HCT116 (cell line): Measurements from ENCODE around the gene NCOA5. TPM values are rescaled to one million over a fixed set of nuclear protein-coding genes. Genes with fewer than 3 reads are reported as not detected.

Experiments
- ATAC-seq: fragments of 200-7000 bp; cut with Tn5 transposase; 2 replicates; pipeline ENCODE4 v1.9.1; 2020; ENCODE audit warnings: mild to moderate bottlenecking, moderate library complexity
- BruUV-seq: library from RNA; stranded (reverse); fragments of 400-500 nt; replicated peaks from 2 replicates; lab custom pipeline; 2021; lab: Mats Ljungman, UMichigan
- CTCF ChIA-PET: fragments of 300-600 bp; sonication (Branson Sonifier 250); formaldehyde crosslinking; loops from one replicate; lab custom pipeline; 2021; ENCODE audit warnings: antibody characterized with exemption; lab: Charles Lee
- POLR2A ChIA-PET: fragments of 300-600, 350-600 bp; sonication (Branson Sonifier 250); formaldehyde crosslinking; loops from one replicate; lab custom pipeline; 2021; ENCODE audit warnings: antibody characterized with exemption; lab: Charles Lee
- RAD21 ChIA-PET, 2 experiments: fragments of 300-600 bp; sonication (Branson Sonifier 250); formaldehyde crosslinking; loops; one replicate each; lab custom pipeline; 2023; ENCODE audit warnings: low total read pairs in 2 of 2; ENCODE audit not compliant: uncharacterized antibody in 2 of 2, unreplicated experiment in 2 of 2, low non-redundant PET in 1 of 2; lab: Charles Lee
- DNase-seq: peaks from one replicate; pipeline ENCODE4 v3.0.0-alpha.2; 2010; ENCODE audit warnings: low read depth, low spot score
- H2AFZ ChIP-seq: fragments of 200-600 bp; shearing (Covaris generic), sonication (generic); 2 replicates; pipeline ENCODE4 v1.6.1; 2017; ENCODE audit warnings: low read depth, mixed run types, mixed read lengths, antibody characterized with exemption, low read length; ENCODE audit not compliant: poor library complexity, severe bottlenecking
- H3K27ac ChIP-seq: 2 replicates; pipeline ENCODE4 v1.5.1; 2012; ENCODE audit warnings: low read depth, low read length
- H3K27me3 ChIP-seq: fragments of 200-600 bp; sonication (generic); 2 replicates; pipeline ENCODE4 v1.6.1; 2016; ENCODE audit warnings: mixed run types, low read length, mixed read lengths; ENCODE audit not compliant: insufficient read depth
- H3K36me3 ChIP-seq, 2 experiments: fragments of 200-500 bp in 1 of 2; fragments of 200-600 bp in 1 of 2; sonication (Bioruptor generic) in 1 of 2; sonication (generic) in 1 of 2; 2 replicates each; pipeline versions ENCODE4 v1.5.1 to v1.6.1; 2014 to 2016; ENCODE audit warnings: low read length in 2 of 2, inconsistent platforms in 1 of 2, mixed read lengths in 1 of 2, mixed run types in 1 of 2; ENCODE audit not compliant: insufficient read depth in 2 of 2, control insufficient read depth in 1 of 2
- H3K4me1 ChIP-seq, 2 experiments: fragments of 200-600 bp in 1 of 2; sonication (generic) in 1 of 2; 2 replicates each; pipeline versions ENCODE4 v1.5.1 to v1.6.1; 2012 to 2017; ENCODE audit warnings: low read length in 2 of 2, inconsistent platforms in 1 of 2, mild to moderate bottlenecking in 1 of 2, mixed read lengths in 1 of 2, mixed run types in 1 of 2, moderate library complexity in 1 of 2; ENCODE audit not compliant: insufficient read depth in 2 of 2, control insufficient read depth in 1 of 2
- H3K4me2 ChIP-seq: fragments of 200-600 bp; sonication (generic); 2 replicates; pipeline ENCODE4 v1.6.1; 2017; ENCODE audit warnings: mixed run types, low read length, mixed read lengths
- H3K4me3 ChIP-seq, 2 experiments: fragments of 200-600 bp in 1 of 2; sonication (generic) in 1 of 2; replicated peaks in 1 of 2; 2 replicates each; pipeline ENCODE4 v1.5.1; 2011 to 2016; ENCODE audit warnings: low read length in 2 of 2, control low read depth in 1 of 2, low read depth in 1 of 2, mild to moderate bottlenecking in 1 of 2, mixed read lengths in 1 of 2, mixed run types in 1 of 2
- H3K79me2 ChIP-seq: fragments of 200-600 bp; sonication (generic); 2 replicates; pipeline ENCODE4 v1.6.1; 2017; ENCODE audit warnings: mild to moderate bottlenecking, mixed run types, low read length, moderate library complexity, mixed read lengths; ENCODE audit not compliant: insufficient read depth
- H3K9ac ChIP-seq: fragments of 200-600 bp; sonication (generic); 2 replicates; pipeline ENCODE4 v1.6.1; 2016; ENCODE audit warnings: low read length, mixed read lengths
- H3K9me2 ChIP-seq: fragments of 200-600 bp; sonication (generic), shearing (Covaris generic); 2 replicates; pipeline ENCODE4 v1.6.1; 2017; ENCODE audit warnings: mixed run types, mild to moderate bottlenecking, moderate library complexity; ENCODE audit not compliant: insufficient read depth
- H3K9me3 ChIP-seq, 2 experiments: fragments of 200-500 bp in 1 of 2; fragments of 200-600 bp in 1 of 2; sonication (Bioruptor generic) in 1 of 2; sonication (generic) in 1 of 2; 2 replicates each; pipeline ENCODE4 v1.6.1; 2014 to 2017; ENCODE audit warnings: low read length in 2 of 2, mixed read lengths in 2 of 2, inconsistent platforms in 1 of 2, low read depth in 1 of 2, mild to moderate bottlenecking in 1 of 2, mixed run types in 1 of 2, moderate library complexity in 1 of 2; ENCODE audit not compliant: control insufficient read depth in 1 of 2, insufficient read depth in 1 of 2
- H4K20me1 ChIP-seq: fragments of 200-600 bp; sonication (generic), shearing (Covaris generic); 2 replicates; pipeline ENCODE4 v1.6.1; 2017; ENCODE audit warnings: mixed run types, mild to moderate bottlenecking, moderate library complexity; ENCODE audit not compliant: insufficient read depth
- REST ChIP-seq: IDR thresholded peaks from 2 replicates; pipeline ENCODE4 v1.6.1; 2012; ENCODE audit warnings: low read depth
- TCF7L2 ChIP-seq: IDR thresholded peaks from 2 replicates; pipeline ENCODE4 v1.7.0; 2011; ENCODE audit warnings: borderline replicate concordance, inconsistent platforms; ENCODE audit not compliant: insufficient read depth, insufficient read length; ENCODE audit errors: extremely low read depth
- intact Hi-C: fragments of 100-400 bp; cut with micrococcal nuclease; formaldehyde crosslinking; loops from 2 replicates; pipeline ENCODE4 v1.10.0; 2022
- total RNA-seq: library from RNA; stranded (reverse); gene quantifications from one replicate; pipeline ENCODE4 v1.2.1, GENCODE V29; 2021; ENCODE audit not compliant: unreplicated experiment

NCOA5 gene
- total RNA-seq, 1 experiment from 2014 or later, result 31.6 TPM

- no peaks in the 10 kb centered on the region for H3K27me3 ChIP-seq
- no TSS peak for BruUV-seq
- POLR2A ChIA-PET, result no interaction called here
Measured at GRCh38 chr20:46013322-46013828, 76.4 kb downstream of the NCOA5 start.

More at GRCh38 chr20:46013322-46013828, 76.4 kb downstream of the NCOA5 start:
- DNase-seq (no peak), ATAC-seq (no peak)
- Histone ChIP-seq H3K4me3 (peak overlapping the region in 1 of 2 experiments; percentile 47; a peak in 1 of 4 replicates), H3K4me2 (peak overlapping the region; percentile 79), H3K9me2 (no peaks in the 10 kb centered on the region), H3K9me3 (no peaks in the 10 kb centered on the region), H3K36me3 (no peaks in the 10 kb centered on the region), H3K9ac (no peak overlapping the region), H3K27ac (no peak overlapping the region), H3K4me1 (peaks cover 6 to 18% of the 10 kb centered on the region in 2 experiments; a peak in 3 of 4 replicates), H4K20me1 (no peaks in the 10 kb centered on the region), H3K79me2 (no peaks in the 10 kb centered on the region), H2AFZ (no peak overlapping the region)
- RAD21 ChIA-PET, result no interaction called here
- intact Hi-C loops, result no loop called here
- no peak for TF ChIP-seq TCF7L2
- no peak for TF ChIP-seq REST
- CTCF ChIA-PET, result interaction anchor here (0.7 to 2.6 kb wide), 10 partner anchors 9 to 626 kb away, joined by 3 to 16 read pairs (median 6); partner anchors contain the start of gene ELMO2
